Body of pancreas (tissue), 4 donors: ENCODE measurements around the gene MYDGF. TPM values are rescaled to one million over a fixed set of nuclear protein-coding genes. Genes with fewer than 3 reads are reported as not detected.

Experiments
- ATAC-seq: fragments of 150-250 bp; one replicate; pipeline ENCODE4 v1.9.1; 2016
- DNase-seq, 4 donors: peaks; one replicate each; pipeline ENCODE4 v3.0.0-alpha.2; 2019
- H3K27ac ChIP-seq, 4 donors: fragments of 200-600 bp; sonication (generic); 1 replicate in 3 of 4; 2 replicates in 1 of 4; pipeline versions ENCODE4 v1.5.1 to v1.6.1; 2016 to 2019; ENCODE audit warnings: mild to moderate bottlenecking in 1 of 4, mixed read lengths in 1 of 4, moderate library complexity in 1 of 4
- H3K27me3 ChIP-seq, 2 donors: fragments of 200-600 bp; sonication (generic); one replicate each; pipeline ENCODE4 v1.6.0; 2016; ENCODE audit warnings: mild to moderate bottlenecking in 1 of 2
- H3K36me3 ChIP-seq, 2 donors: fragments of 200-600 bp; sonication (generic); replicated peaks in 1 of 2; 2 replicates each; pipeline ENCODE4 v1.5.1; 2016; ENCODE audit warnings: low read depth in 2 of 2; ENCODE audit not compliant: insufficient read depth in 1 of 2
- H3K4me1 ChIP-seq: fragments of 200-600 bp; sonication (generic); one replicate; pipeline ENCODE4 v1.6.0; 2016
- H3K4me3 ChIP-seq, 2 donors: fragments of 200-600 bp; sonication (generic); 1 replicate in 1 of 2; 2 replicates in 1 of 2; pipeline ENCODE4 v1.5.1; 2016 to 2019
- H3K9me3 ChIP-seq, 3 donors: fragments of 200-600 bp; sonication (generic); 1 replicate in 2 of 3; 2 replicates in 1 of 3; pipeline ENCODE4 v1.5.1; 2016
- CTCF ChIP-seq, 7 experiments: fragments of 450-650 bp in 4 of 7; fragments of 200-600 bp in 3 of 7; sonication (generic) in 3 of 7; IDR thresholded peaks; one replicate each; pipeline ENCODE4 v1.5.1; 2016 to 2019; ENCODE audit warnings: antibody characterized with exemption in 7 of 7
- POLR2A ChIP-seq, 3 donors: fragments of 450-650 bp; IDR thresholded peaks; one replicate each; pipeline ENCODE4 v1.6.1; 2016; ENCODE audit warnings: antibody characterized with exemption in 3 of 3, mild to moderate bottlenecking in 2 of 3
- WGBS, 2 donors: methylation state at CpG; one replicate each; pipeline ENCODE4 v1.1.5; 2017; 5-methylcytosine and 5-hydroxymethylcytosine counted together
- intact Hi-C: fragments of 100-400 bp; cut with DNase I; formaldehyde crosslinking; loops from one replicate; pipeline ENCODE4 v1.15.1; 2023
- total RNA-seq, 2 donors: library from RNA; depleted of rRNA; stranded (reverse); fragments of >200 nt; gene quantifications; one replicate each; pipeline ENCODE4 v1.1.0, GENCODE V29; 2016

Gene MYDGF
- total RNA-seq, 2 donors from 2014 or later: 42.5 to 50.1 TPM

- no peaks in the 10 kb centered on the region for H3K9me3 ChIP-seq
- no peaks in the 10 kb centered on the region for H3K27me3 ChIP-seq
- ATAC-seq (no peak), DNase-seq (no peak)
- H3K4me1 ChIP-seq: peaks cover 24% of the 10 kb centered on the region
- intact Hi-C loops: no loop called here
- 92 to 96% methylated on average over 9 of the region's 11 CpGs for WGBS, 2 donors
- no peak overlapping the region for H3K27ac ChIP-seq
- peaks cover 0 to 25% of the 10 kb centered on the region in 2 donors for H3K36me3 ChIP-seq
- TF ChIP-seq CTCF (IDR thresholded peaks at IDR 0.05): no peak
- no peak for TF ChIP-seq POLR2A (IDR thresholded peaks at IDR 0.05)
- no peak overlapping the region for H3K4me3 ChIP-seq
Measured at GRCh38 chr19:4702764-4703163, 32.6 kb upstream of the MYDGF start.

- no peak overlapping the region for H3K27ac ChIP-seq
- no peak for ATAC-seq
- intact Hi-C loops: no loop called here
- H3K4me3 ChIP-seq: no peak overlapping the region
- no peaks in the 10 kb centered on the region for H3K27me3 ChIP-seq
- no peak for TF ChIP-seq CTCF (IDR thresholded peaks at IDR 0.05)
- no peak for TF ChIP-seq POLR2A (IDR thresholded peaks at IDR 0.05)
- no peaks in the 10 kb centered on the region for H3K9me3 ChIP-seq
- peaks cover 0 to 28% of the 10 kb centered on the region in 2 donors for H3K36me3 ChIP-seq
- peaks cover 12% of the 10 kb centered on the region for H3K4me1 ChIP-seq
- DNase-seq: no peak
- WGBS, 2 donors: 90 to 97% methylated on average over 8 of the region's 8 CpGs
Measured at GRCh38 chr19:4701557-4701956, 31.4 kb upstream of the MYDGF start.

GRCh38 chr19:4700693-4700970 is 30.5 kb upstream of the MYDGF start:
- 90 to 94% methylated on average over 11 of the region's 11 CpGs for WGBS, 2 donors
- no peaks in the 10 kb centered on the region for H3K9me3 ChIP-seq
- no peak overlapping the region for H3K4me3 ChIP-seq
- ATAC-seq (no peak), DNase-seq (no peak)
- peaks cover 0 to 32% of the 10 kb centered on the region in 2 donors for H3K36me3 ChIP-seq
- intact Hi-C loops: no loop called here
- H3K27me3 ChIP-seq: no peaks in the 10 kb centered on the region
- no peak for TF ChIP-seq CTCF (IDR thresholded peaks at IDR 0.05)
- no peak for TF ChIP-seq POLR2A (IDR thresholded peaks at IDR 0.05)
- H3K27ac ChIP-seq: no peak overlapping the region
- peaks cover 5% of the 10 kb centered on the region for H3K4me1 ChIP-seq

- TF ChIP-seq CTCF (IDR thresholded peaks at IDR 0.05) (no peak), POLR2A (IDR thresholded peaks at IDR 0.05) (no peak)
- intact Hi-C loops: no loop called here
- Histone ChIP-seq H3K4me1 (no peaks in the 10 kb centered on the region), H3K27ac (no peak overlapping the region), H3K4me3 (no peak overlapping the region), H3K36me3 (peaks cover 4 to 36% of the 10 kb centered on the region in 2 donors), H3K27me3 (no peaks in the 10 kb centered on the region), H3K9me3 (no peaks in the 10 kb centered on the region)
- 92 to 93% methylated on average over 14 to 29 of the region's 33 CpGs for WGBS, 2 donors
- no peak for DNase-seq
- ATAC-seq: no peak
Measured at GRCh38 chr19:4699826-4700692, 29.9 kb upstream of the MYDGF start.

GRCh38 chr19:4697304-4697703 is 27.2 kb upstream of the MYDGF start:
- ATAC-seq (no peak), DNase-seq (no peak)
- TF ChIP-seq POLR2A (IDR thresholded peaks at IDR 0.05): no peak
- no peak for TF ChIP-seq CTCF (IDR thresholded peaks at IDR 0.05)
- H3K9me3 ChIP-seq: no peaks in the 10 kb centered on the region
- H3K27ac ChIP-seq: no peak overlapping the region
- no peaks in the 10 kb centered on the region for H3K27me3 ChIP-seq
- intact Hi-C loops: no loop called here
- peaks cover 4 to 45% of the 10 kb centered on the region in 2 donors for H3K36me3 ChIP-seq
- 92 to 95% methylated on average over 14 of the region's 14 CpGs for WGBS, 2 donors
- no peaks in the 10 kb centered on the region for H3K4me1 ChIP-seq
- no peak overlapping the region for H3K4me3 ChIP-seq
